Fibroblast of skin of scalp (primary cell): Measurements from ENCODE around the gene FIP1L1.
A peak's percentile ranks its signal among the peaks of the same experiment; 100 is the strongest.

ENCODE experiments used
- DNase-seq: peaks from one replicate; pipeline ENCODE4 v3.0.0-alpha.2; 2013

FIP1L1 gene

GRCh38 chr4:53477038-53477565 is 99.7 kb downstream of the FIP1L1 start:
- no peak for DNase-seq

GRCh38 chr4:53477636-53478035 is 100.2 kb downstream of the FIP1L1 start:
- no peak for DNase-seq

GRCh38 chr4:53478671-53479456 is 101.4 kb downstream of the FIP1L1 start:
- peak; percentile 93 for DNase-seq

- peak; percentile 87 for DNase-seq
These were observed 102.5 kb downstream of the FIP1L1 start for GRCh38 chr4:53479736-53480525.

GRCh38 chr4:53480909-53481308 is 103.5 kb downstream of the FIP1L1 start:
- peak; percentile 41 for DNase-seq

- DNase-seq = no peak
These were observed 104.1 kb downstream of the FIP1L1 start for GRCh38 chr4:53481586-53481985.

GRCh38 chr4:53483250-53483649 is 105.8 kb downstream of the FIP1L1 start:
- no peak for DNase-seq

- no peak for DNase-seq
These were observed 107.6 kb downstream of the FIP1L1 start for GRCh38 chr4:53484911-53485657.

GRCh38 chr4:53485658-53486040 is 108.2 kb downstream of the FIP1L1 start:
- no peak for DNase-seq

- no peak for DNase-seq
These were observed 110.3 kb downstream of the FIP1L1 start for GRCh38 chr4:53487766-53488165.

- peak; percentile 75 for DNase-seq
These were observed 111.9 kb downstream of the FIP1L1 start for GRCh38 chr4:53489279-53489889.

GRCh38 chr4:53490161-53490956 is 112.9 kb downstream of the FIP1L1 start:
- DNase-seq = peak; percentile 78

- peak; percentile 92 for DNase-seq
These were observed 113.7 kb downstream of the FIP1L1 start for GRCh38 chr4:53490965-53491622.

- DNase-seq = peak; percentile 51
These were observed 117.4 kb downstream of the FIP1L1 start for GRCh38 chr4:53494851-53495250.

- DNase-seq = peak; percentile 41
These were observed 120.2 kb downstream of the FIP1L1 start for GRCh38 chr4:53497487-53498244.

GRCh38 chr4:53498706-53499105 is 121.3 kb downstream of the FIP1L1 start:
- DNase-seq = no peak

- DNase-seq = no peak
These were observed 122.3 kb downstream of the FIP1L1 start for GRCh38 chr4:53499791-53500190.

- no peak for DNase-seq
These were observed 123.1 kb downstream of the FIP1L1 start for GRCh38 chr4:53500546-53500945.

GRCh38 chr4:53501561-53501960 is 124.1 kb downstream of the FIP1L1 start:
- DNase-seq = no peak

GRCh38 chr4:53502094-53502493 is 124.7 kb downstream of the FIP1L1 start:
- peak; percentile 33 for DNase-seq
